Measurements from ENCODE around the gene ZNF512B. TPM values are rescaled to one million over a fixed set of nuclear protein-coding genes. Genes with fewer than 3 reads are reported as not detected.

ZNF512B gene
- polyA plus RNA-seq, 3 donors, result 0.10 to 2.6 TPM; not detected in 1

DNA sequence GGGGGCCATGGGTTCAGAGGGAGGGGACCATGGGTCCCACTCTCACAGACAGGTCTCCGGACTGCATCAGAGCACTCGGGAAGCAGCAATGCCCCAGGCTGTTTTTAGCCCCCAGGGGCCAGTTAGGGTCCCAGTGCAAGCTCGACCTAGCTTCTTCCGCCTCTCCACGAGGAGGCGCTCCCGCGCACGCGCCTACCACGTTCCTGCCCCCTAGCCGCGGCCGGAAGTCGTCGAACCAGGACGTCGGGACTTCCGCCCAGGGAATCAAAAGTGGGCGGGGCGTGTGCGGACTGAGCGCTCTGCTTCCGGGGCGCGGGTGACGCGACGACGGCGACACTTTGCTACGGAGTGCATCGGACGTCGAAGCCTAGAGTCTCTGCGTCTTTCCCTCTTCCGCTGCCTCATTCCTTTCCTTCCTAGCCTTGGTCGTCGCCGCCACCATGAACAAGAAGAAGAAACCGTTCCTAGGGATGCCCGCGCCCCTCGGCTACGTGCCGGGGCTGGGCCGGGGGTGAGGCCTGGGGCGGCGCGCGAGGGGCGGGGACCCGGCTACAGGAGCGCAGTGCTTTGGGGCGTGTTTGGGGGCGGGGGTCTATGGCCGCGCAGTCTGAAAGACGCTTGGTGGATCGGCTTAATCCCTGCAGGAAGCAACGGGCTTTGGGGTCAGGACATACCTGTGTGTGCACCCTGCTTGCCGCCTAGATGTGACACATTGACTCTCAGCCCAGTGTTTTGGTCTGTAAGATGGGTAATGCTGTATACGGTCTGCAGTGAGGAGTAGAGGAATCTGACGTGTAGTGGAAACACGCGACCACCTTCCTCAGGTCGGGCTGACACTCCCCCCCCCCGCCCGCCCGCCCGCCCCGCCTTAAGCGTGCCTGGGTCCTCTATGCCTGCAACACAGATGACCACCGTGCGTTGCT, 11.3 kb upstream of the ZNF512B start, which contains the start of gene PRPF6:
Gene PRPF6 (plus strand): TSS at position 327 of the 923 bp plus-strand sequence. CDS start 114 bp downstream, at position 441.
- peak within 1 kb of the TSS; percentile 50 to 89 for H3K27ac ChIP-seq (ENCODE audit: low read depth in 1 of 2, low read length in 2 of 2)
- H3K27ac Mint-ChIP-seq, result peak within 1 kb of the TSS; percentile 82 to 95 (median 91)
- H3K36me3 Mint-ChIP-seq, result peaks cover 34 to 35% of the 10 kb centered on the region in 2 donors
- DNase-seq, result peak; percentile 96
- H2AFZ ChIP-seq (ENCODE audit: insufficient read depth, low read depth, low read length, poor library complexity, severe bottlenecking), result peak within 1 kb of the TSS; percentile 92
- no peaks in the 10 kb centered on the region for H4K20me1 ChIP-seq (ENCODE audit: insufficient read depth, low read length)
- intact Hi-C loops (cut with micrococcal nuclease), result loop anchor here (1.0 to 10.0 kb wide), 6 partner anchors 25 to 1836 kb away; partner anchors contain the start of genes TCEA2 (in 2 of the 2), PSMA7 (in 1 of the 2), PTK6 (in 1 of the 2) and SS18L1 (in 1 of the 2)
- peaks cover 0 to 5% of the 10 kb centered on the region in 2 donors for H3K27me3 ChIP-seq (ENCODE audit: control insufficient read depth in 2 of 2, insufficient read depth in 2 of 2, low read length in 2 of 2)
- peak within 1 kb of the TSS; percentile 65 to 83 (median 76) for H3K4me3 ChIP-seq (replicated peaks in 1 of 3; ENCODE audit: low read depth in 2 of 3, low read length in 3 of 3)
- peaks cover 28 to 37% of the 10 kb centered on the region in 2 donors for H3K36me3 ChIP-seq (replicated peaks in 1 of 2; ENCODE audit: control insufficient read depth in 1 of 2, insufficient read depth in 2 of 2, low read length in 2 of 2)
- peak within 1 kb of the TSS; percentile 75 for H3K9ac ChIP-seq (ENCODE audit: insufficient read depth, low read length, poor library complexity, severe bottlenecking)
- H3K9me3 ChIP-seq (replicated peaks in 1 of 2; ENCODE audit: control insufficient read depth in 1 of 2, insufficient read depth in 1 of 2, low read length in 2 of 2), result no peaks in the 10 kb centered on the region
- H3K79me2 ChIP-seq (ENCODE audit: insufficient read depth, low read length), result peaks cover 23% of the 10 kb centered on the region
- TF ChIP-seq, protein P1, sequence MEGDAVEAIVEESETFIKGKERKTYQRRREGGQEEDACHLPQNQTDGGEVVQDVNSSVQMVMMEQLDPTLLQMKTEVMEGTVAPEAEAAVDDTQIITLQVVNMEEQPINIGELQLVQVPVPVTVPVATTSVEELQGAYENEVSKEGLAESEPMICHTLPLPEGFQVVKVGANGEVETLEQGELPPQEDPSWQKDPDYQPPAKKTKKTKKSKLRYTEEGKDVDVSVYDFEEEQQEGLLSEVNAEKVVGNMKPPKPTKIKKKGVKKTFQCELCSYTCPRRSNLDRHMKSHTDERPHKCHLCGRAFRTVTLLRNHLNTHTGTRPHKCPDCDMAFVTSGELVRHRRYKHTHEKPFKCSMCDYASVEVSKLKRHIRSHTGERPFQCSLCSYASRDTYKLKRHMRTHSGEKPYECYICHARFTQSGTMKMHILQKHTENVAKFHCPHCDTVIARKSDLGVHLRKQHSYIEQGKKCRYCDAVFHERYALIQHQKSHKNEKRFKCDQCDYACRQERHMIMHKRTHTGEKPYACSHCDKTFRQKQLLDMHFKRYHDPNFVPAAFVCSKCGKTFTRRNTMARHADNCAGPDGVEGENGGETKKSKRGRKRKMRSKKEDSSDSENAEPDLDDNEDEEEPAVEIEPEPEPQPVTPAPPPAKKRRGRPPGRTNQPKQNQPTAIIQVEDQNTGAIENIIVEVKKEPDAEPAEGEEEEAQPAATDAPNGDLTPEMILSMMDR (IDR thresholded peaks at IDR 0.05), result peak; percentile 86
- H3K27me3 Mint-ChIP-seq (ENCODE audit: low read depth in 3 of 3), result peaks cover 3 to 11% (median 10%) of the 10 kb centered on the region in 3 donors
- H3K4me3 Mint-ChIP-seq, result peak within 1 kb of the TSS; percentile 83 to 92
- H3K4me2 ChIP-seq (replicated peaks; ENCODE audit: extremely low read depth, low read length, poor library complexity, severe bottlenecking), result peak within 1 kb of the TSS; percentile 99
- peaks cover 0 to 2% (median 0%) of the 10 kb centered on the region in 7 donors for H3K9me3 Mint-ChIP-seq
- peaks cover 40% of the 10 kb centered on the region for H3K4me1 Mint-ChIP-seq
- peaks cover 32 to 48% of the 10 kb centered on the region in 2 donors for H3K4me1 ChIP-seq (ENCODE audit: control insufficient read depth in 1 of 2, insufficient read depth in 2 of 2, low read length in 2 of 2)
- under 1% methylated on average over 58 of the region's 75 CpGs for WGBS (ENCODE audit: insufficient coverage)

DNA sequence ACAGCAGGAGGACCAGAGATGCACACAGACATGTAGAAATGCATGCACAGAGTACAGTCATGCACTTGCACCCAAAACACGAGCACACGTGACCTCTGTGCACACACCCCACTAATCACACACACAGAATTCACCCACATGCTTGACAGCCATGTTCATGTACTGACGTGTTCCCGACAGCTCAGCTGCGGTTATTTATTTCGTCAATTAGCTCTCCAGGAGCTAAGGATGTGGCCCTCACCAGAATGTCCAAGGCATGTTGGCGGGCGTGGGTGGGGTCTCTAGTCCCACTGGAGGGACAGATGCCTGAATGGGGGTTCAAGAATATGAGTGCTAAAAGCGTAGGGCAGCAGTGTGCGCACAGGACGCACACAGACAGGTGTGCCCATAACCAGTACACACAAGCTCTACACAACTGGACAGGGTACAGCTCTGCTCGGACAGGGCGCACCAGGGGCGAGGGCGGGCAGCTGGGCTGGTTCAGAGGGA, 10.6 kb upstream of the ZNF512B start:
- H3K4me3 ChIP-seq (replicated peaks in 1 of 3; ENCODE audit: low read depth in 2 of 3, low read length in 3 of 3), result peak overlapping the region; percentile 26 to 83 (median 65)
- peak overlapping the region; percentile 75 for H3K9ac ChIP-seq (ENCODE audit: insufficient read depth, low read length, poor library complexity, severe bottlenecking)
- peak overlapping the region; percentile 99 for H3K4me2 ChIP-seq (replicated peaks; ENCODE audit: extremely low read depth, low read length, poor library complexity, severe bottlenecking)
- peaks cover 32 to 48% of the 10 kb centered on the region in 2 donors for H3K4me1 ChIP-seq (ENCODE audit: control insufficient read depth in 1 of 2, insufficient read depth in 2 of 2, low read length in 2 of 2)
- intact Hi-C loops (cut with micrococcal nuclease), result loop anchor here (1.0 to 10.0 kb wide), 6 partner anchors 24 to 1836 kb away; partner anchors contain the start of genes TCEA2 (in 2 of the 2), PSMA7 (in 1 of the 2), PTK6 (in 1 of the 2) and SS18L1 (in 1 of the 2)
- H3K79me2 ChIP-seq (ENCODE audit: insufficient read depth, low read length), result peaks cover 23% of the 10 kb centered on the region
- H2AFZ ChIP-seq (ENCODE audit: insufficient read depth, low read depth, low read length, poor library complexity, severe bottlenecking), result peak overlapping the region; percentile 92
- no peaks in the 10 kb centered on the region for H3K9me3 ChIP-seq (replicated peaks in 1 of 2; ENCODE audit: control insufficient read depth in 1 of 2, insufficient read depth in 1 of 2, low read length in 2 of 2)
- TF ChIP-seq, protein P1 (IDR thresholded peaks at IDR 0.05), result no peak
- H4K20me1 ChIP-seq (ENCODE audit: insufficient read depth, low read length), result no peaks in the 10 kb centered on the region
- peak overlapping the region; percentile 40 to 95 (median 90) for H3K27ac Mint-ChIP-seq
- peaks cover 21 to 30% of the 10 kb centered on the region in 2 donors for H3K36me3 ChIP-seq (replicated peaks in 1 of 2; ENCODE audit: control insufficient read depth in 1 of 2, insufficient read depth in 2 of 2, low read length in 2 of 2)
- H3K9me3 Mint-ChIP-seq, result peaks cover 0 to 2% (median 0%) of the 10 kb centered on the region in 7 donors
- H3K27ac ChIP-seq (ENCODE audit: low read depth in 1 of 2, low read length in 2 of 2), result peak overlapping the region; percentile 50 to 89
- H3K4me3 Mint-ChIP-seq, result peak overlapping the region; percentile 83 to 92
- peaks cover 40% of the 10 kb centered on the region for H3K4me1 Mint-ChIP-seq
- peaks cover 0 to 5% of the 10 kb centered on the region in 2 donors for H3K27me3 ChIP-seq (ENCODE audit: control insufficient read depth in 2 of 2, insufficient read depth in 2 of 2, low read length in 2 of 2)
- 39% methylated on average over 8 of the region's 15 CpGs for WGBS (ENCODE audit: insufficient coverage)
- H3K36me3 Mint-ChIP-seq, result peaks cover 27 to 28% of the 10 kb centered on the region in 2 donors
- peak in 2 of 3 donors; percentile 25 to 54 for DNase-seq
- peaks cover 4 to 11% (median 10%) of the 10 kb centered on the region in 3 donors for H3K27me3 Mint-ChIP-seq (ENCODE audit: low read depth in 3 of 3)
